Measurements from ENCODE around the gene SPACA9. TPM values are rescaled to one million over a fixed set of nuclear protein-coding genes. Genes with fewer than 3 reads are reported as not detected.

The SPACA9 gene
- polyA plus RNA-seq, 1 experiment: 3.6 TPM

DNA sequence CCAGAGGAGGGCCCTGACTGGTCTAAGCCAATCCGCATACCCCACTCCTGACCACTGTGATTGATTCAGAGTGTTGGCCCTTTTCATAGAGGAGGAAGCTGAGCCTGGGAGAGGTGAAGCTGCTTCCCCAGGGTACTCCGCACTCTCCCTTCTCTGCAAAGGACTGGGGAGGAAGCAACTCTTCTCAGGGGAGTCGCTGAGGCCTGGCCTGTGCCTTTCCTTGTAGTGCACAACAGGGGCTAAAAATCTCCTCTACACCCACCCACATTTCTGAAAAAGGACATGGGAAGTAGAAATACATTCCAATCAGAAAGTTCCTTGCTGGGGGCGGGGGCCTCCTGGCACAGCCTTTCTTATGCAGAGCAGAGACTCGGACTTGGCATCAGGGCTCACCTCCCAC, 22.8 kb upstream of the SPACA9 start:
- CTCF ChIA-PET: interaction anchor here (0.6 kb wide), 1 partner anchor 446 kb away, joined by 6 read pairs; the partner anchor contains the start of gene CFAP77
- Histone ChIP-seq H3K4me3 (ENCODE audit: low read depth, low read length) (no peak overlapping the region), H3K27me3 (ENCODE audit: control insufficient read depth, insufficient read depth, low read length) (peaks cover 34% of the 10 kb centered on the region), H3K27ac (ENCODE audit: low read depth, low read length) (no peak overlapping the region), H3K9me3 (ENCODE audit: control insufficient read depth, insufficient read depth, low read length) (no peaks in the 10 kb centered on the region; the same call in 1 of the 2 replicates)
- no peak for TF ChIP-seq CTCF (IDR thresholded peaks at IDR 0.05; ENCODE audit: low read depth, low read length)
- POLR2A ChIA-PET: no interaction called here
- no peak for DNase-seq (ENCODE audit: low read depth, low spot score)

DNA sequence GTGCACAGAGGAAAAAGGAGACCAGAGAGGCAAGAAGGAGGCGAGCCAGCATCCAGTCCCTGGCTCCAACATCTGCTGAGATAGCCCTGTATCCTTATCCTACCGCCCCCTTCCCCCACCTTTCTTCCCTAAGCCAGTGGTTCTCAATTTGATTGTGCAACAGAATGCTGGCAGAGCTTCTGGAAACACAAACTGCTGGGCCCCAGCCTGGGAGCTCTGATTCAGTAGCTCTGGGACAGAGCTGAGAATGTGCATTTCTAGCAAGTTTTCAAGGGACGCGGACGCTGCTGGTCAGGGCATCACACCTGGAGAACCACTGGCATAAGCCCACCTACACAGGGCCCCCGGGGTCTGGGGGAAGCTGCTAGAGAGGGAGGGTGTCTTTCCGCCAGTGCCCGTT, 21.7 kb upstream of the SPACA9 start:
- DNase-seq (ENCODE audit: low read depth, low spot score): peak; percentile 41
- Histone ChIP-seq H3K4me3 (ENCODE audit: low read depth, low read length) (no peak overlapping the region), H3K27ac (ENCODE audit: low read depth, low read length) (peak overlapping the region; percentile 31), H3K27me3 (ENCODE audit: control insufficient read depth, insufficient read depth, low read length) (peaks cover 37% of the 10 kb centered on the region), H3K9me3 (ENCODE audit: control insufficient read depth, insufficient read depth, low read length) (no peaks in the 10 kb centered on the region; the same call in 1 of the 2 replicates)
- TF ChIP-seq CTCF (IDR thresholded peaks at IDR 0.05; ENCODE audit: low read depth, low read length): no peak
- ChIA-PET POLR2A (interaction anchor here (0.6 kb wide), 1 partner anchor 447 kb away, joined by 3 read pairs; the partner anchor contains the start of gene CFAP77), CTCF (interaction anchor here (0.6 to 0.9 kb wide), 2 partner anchors 11 to 90 kb away, joined by 6 to 9 read pairs; no protein-coding TSS in a partner anchor)

DNA sequence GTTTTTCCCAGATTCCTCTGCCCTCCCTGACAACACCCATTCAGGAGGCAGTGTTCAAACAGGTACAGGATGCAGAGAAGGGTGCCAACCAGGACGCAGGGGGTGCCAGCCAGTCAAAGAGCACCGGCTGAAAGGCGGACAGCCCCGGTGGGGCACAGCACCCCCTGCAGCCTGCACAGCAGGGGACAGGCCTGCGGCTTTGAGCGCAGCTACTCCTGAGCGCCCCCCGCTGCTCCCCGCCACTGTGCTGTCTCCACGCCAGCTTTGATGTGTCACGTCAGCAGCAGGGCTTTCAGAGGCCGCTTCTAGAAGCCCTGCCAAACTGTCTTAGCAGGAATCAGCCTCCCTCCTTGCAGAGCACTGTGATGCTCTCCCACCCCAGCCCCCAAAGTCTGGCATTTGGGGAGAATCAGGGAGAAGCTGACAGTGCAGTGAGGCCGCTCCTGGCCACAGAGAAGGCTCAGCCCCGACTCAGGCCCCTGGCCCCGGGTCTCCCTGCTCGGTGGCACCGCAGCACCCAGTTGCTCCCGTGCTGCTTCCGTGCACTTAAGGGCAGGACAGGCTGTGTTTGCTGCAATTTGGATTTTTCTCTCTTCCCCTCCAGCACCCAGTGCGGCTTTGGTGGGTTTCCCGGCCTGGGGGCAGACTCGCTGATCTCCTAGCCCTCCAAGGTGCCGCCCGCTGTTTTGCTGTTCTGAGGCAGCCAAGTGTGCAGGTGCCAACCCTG, 20.9 kb upstream of the SPACA9 start:
- Histone ChIP-seq H3K4me3 (ENCODE audit: low read depth, low read length) (no peak overlapping the region), H3K27ac (ENCODE audit: low read depth, low read length) (peak overlapping the region; percentile 31), H3K27me3 (ENCODE audit: control insufficient read depth, insufficient read depth, low read length) (peaks cover 38% of the 10 kb centered on the region), H3K9me3 (ENCODE audit: control insufficient read depth, insufficient read depth, low read length) (no peaks in the 10 kb centered on the region; the same call in 1 of the 2 replicates)
- ChIA-PET POLR2A (interaction anchor here (0.6 kb wide), 1 partner anchor 188 kb away, joined by 3 read pairs; the partner anchor contains the start of gene DDX31), CTCF (interaction anchor here (0.6 to 0.9 kb wide), 3 partner anchors 12 to 89 kb away, joined by 3 to 9 read pairs (median 6); no protein-coding TSS in a partner anchor)
- peak; percentile 36 for TF ChIP-seq CTCF (IDR thresholded peaks at IDR 0.05; ENCODE audit: low read depth, low read length)
- DNase-seq (ENCODE audit: low read depth, low spot score): no peak

DNA sequence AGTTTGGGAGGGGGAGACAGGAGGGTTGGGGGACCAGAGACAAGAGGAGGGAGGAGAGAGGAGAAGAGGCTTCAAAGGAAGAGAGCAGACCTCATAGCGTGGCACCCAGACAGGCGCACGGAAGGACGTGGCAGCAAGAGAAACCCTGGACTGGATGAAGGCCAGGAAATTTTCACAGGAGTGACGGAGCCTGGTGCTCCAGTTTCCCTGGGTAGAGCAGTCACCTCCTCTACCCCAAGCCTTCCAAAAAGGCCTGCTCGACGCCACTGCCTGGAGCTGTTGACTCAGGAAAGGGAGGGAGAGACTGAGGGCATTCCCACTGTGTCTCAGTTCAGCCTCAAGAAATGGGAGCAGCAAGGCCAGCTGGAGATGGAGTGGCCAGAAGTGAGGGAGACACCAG, 19.9 kb upstream of the SPACA9 start:
- no peaks in the 10 kb centered on the region; the same call in 1 of the 2 replicates for H3K9me3 ChIP-seq (ENCODE audit: control insufficient read depth, insufficient read depth, low read length)
- ChIA-PET POLR2A (no interaction called here), CTCF (interaction anchor here (0.6 kb wide), 1 partner anchor 182 kb away, joined by 4 read pairs; no protein-coding TSS in a partner anchor)
- H3K27me3 ChIP-seq (ENCODE audit: control insufficient read depth, insufficient read depth, low read length): peaks cover 44% of the 10 kb centered on the region
- no peak for TF ChIP-seq CTCF (IDR thresholded peaks at IDR 0.05; ENCODE audit: low read depth, low read length)
- H3K27ac ChIP-seq (ENCODE audit: low read depth, low read length): no peak overlapping the region
- no peak for DNase-seq (ENCODE audit: low read depth, low spot score)
- no peak overlapping the region for H3K4me3 ChIP-seq (ENCODE audit: low read depth, low read length)

DNA sequence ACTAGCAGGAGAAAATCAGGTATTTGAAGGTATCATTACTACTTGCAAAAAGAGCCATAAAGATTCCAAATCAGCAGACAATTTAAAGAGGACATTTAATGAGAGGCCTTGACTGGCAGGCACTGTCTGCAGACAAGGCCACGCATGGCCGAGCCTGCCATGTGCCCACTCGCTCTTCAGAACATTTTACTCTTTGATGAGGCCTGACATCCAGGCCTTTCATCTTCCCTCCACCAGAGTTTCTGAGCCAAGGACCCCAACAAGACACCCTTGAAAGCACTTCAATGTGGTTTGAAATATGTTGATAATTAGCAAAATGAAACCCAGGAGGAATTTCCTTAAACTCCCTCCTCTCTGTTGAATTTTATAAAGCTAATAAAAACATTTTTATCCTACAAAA, 17.0 kb upstream of the SPACA9 start:
- CTCF ChIA-PET: interaction anchor here (0.9 kb wide), 1 partner anchor 40 kb away, joined by 3 read pairs; no protein-coding TSS in a partner anchor
- no peak for DNase-seq (ENCODE audit: low read depth, low spot score)
- Histone ChIP-seq H3K4me3 (ENCODE audit: low read depth, low read length) (no peak overlapping the region), H3K27ac (ENCODE audit: low read depth, low read length) (no peak overlapping the region), H3K9me3 (ENCODE audit: control insufficient read depth, insufficient read depth, low read length) (no peaks in the 10 kb centered on the region; the same call in 1 of the 2 replicates), H3K27me3 (ENCODE audit: control insufficient read depth, insufficient read depth, low read length) (peaks cover 52% of the 10 kb centered on the region)
- no peak for TF ChIP-seq CTCF (IDR thresholded peaks at IDR 0.05; ENCODE audit: low read depth, low read length)
- POLR2A ChIA-PET: no interaction called here
